OCI-LY1 (cell line): ENCODE data around the gene EVPL.

Experiments used
- H2AFZ ChIP-seq: fragments of 200-600 bp; sonication (generic), shearing (Covaris generic); 2 replicates; pipeline ENCODE4 v1.6.0; 2014; ENCODE audit warnings: antibody characterized with exemption, mild to moderate bottlenecking, low read length
- H3F3A ChIP-seq: fragments of 200-600 bp; sonication (generic), shearing (Covaris generic); 2 replicates; pipeline ENCODE4 v1.6.0; 2014; ENCODE audit warnings: mild to moderate bottlenecking, antibody characterized with exemption, low read length, moderate library complexity; ENCODE audit not compliant: insufficient read depth
- H3K27ac ChIP-seq: fragments of 200-600 bp; sonication (generic); 2 replicates; pipeline ENCODE4 v1.5.1; 2014; ENCODE audit warnings: low read length, mixed run types, mild to moderate bottlenecking, low read depth; ENCODE audit not compliant: poor library complexity, severe bottlenecking
- H3K27me3 ChIP-seq: fragments of 200-600 bp; sonication (generic); 2 replicates; pipeline ENCODE4 v1.6.0; 2014; ENCODE audit warnings: antibody characterized with exemption, mild to moderate bottlenecking, low read length, moderate library complexity; ENCODE audit not compliant: insufficient read depth
- H3K36me3 ChIP-seq: fragments of 200-600 bp; sonication (generic); 2 replicates; pipeline ENCODE4 v1.6.1; 2014; ENCODE audit warnings: mild to moderate bottlenecking, antibody characterized with exemption, low read length, moderate library complexity, mixed read lengths; ENCODE audit not compliant: insufficient read depth
- H3K4me1 ChIP-seq: fragments of 200-600 bp; sonication (generic); 2 replicates; pipeline ENCODE4 v1.5.1; 2014; ENCODE audit warnings: mild to moderate bottlenecking, low read length, moderate library complexity; ENCODE audit not compliant: insufficient read depth, severe bottlenecking
- H3K4me2 ChIP-seq: fragments of 200-600 bp; sonication (generic), shearing (Covaris generic); 2 replicates; pipeline ENCODE4 v1.6.1; 2014; ENCODE audit warnings: low read length
- H3K4me3 ChIP-seq: fragments of 200-600 bp; sonication (generic); 2 replicates; pipeline ENCODE4 v1.5.1; 2014; ENCODE audit warnings: low read length, low read depth, mild to moderate bottlenecking, mixed read lengths; ENCODE audit not compliant: poor library complexity, severe bottlenecking
- H3K79me2 ChIP-seq: fragments of 200-600 bp; shearing (Covaris generic); 2 replicates; pipeline ENCODE4 v1.6.1; 2016; ENCODE audit warnings: mixed run types, low read length, mixed read lengths; ENCODE audit not compliant: insufficient read depth
- H3K9ac ChIP-seq: fragments of 200-600 bp; sonication (generic), shearing (Covaris generic); 2 replicates; pipeline ENCODE4 v1.6.1; 2014; ENCODE audit warnings: mild to moderate bottlenecking, low read length, mixed read lengths
- H3K9me2 ChIP-seq: fragments of 200-600 bp; sonication (generic), shearing (Covaris generic); 2 replicates; pipeline ENCODE4 v1.6.1; 2014; ENCODE audit warnings: low read depth, mild to moderate bottlenecking, low read length, mixed read lengths
- H3K9me3 ChIP-seq: fragments of 200-600 bp; shearing (Covaris generic); 2 replicates; pipeline ENCODE4 v1.6.1; 2014; ENCODE audit warnings: low read length, mixed read lengths
- H4K20me1 ChIP-seq: fragments of 200-600 bp; sonication (generic), shearing (Covaris generic); 2 replicates; pipeline ENCODE4 v1.6.0; 2016; ENCODE audit warnings: mild to moderate bottlenecking, low read length; ENCODE audit not compliant: insufficient read depth
- EZH2 ChIP-seq: fragments of 200-600 bp; sonication (generic), shearing (Covaris generic); IDR thresholded peaks from 2 replicates; pipeline ENCODE4 v1.8.0; 2017; ENCODE audit warnings: borderline replicate concordance, mixed run types, mild to moderate bottlenecking, antibody characterized with exemption, low read length, moderate library complexity, mixed read lengths
- TF ChIP-seq, protein P1 (sequence below): fragments of 200-600 bp; sonication (generic), shearing (Covaris generic); IDR thresholded peaks from 2 replicates; pipeline ENCODE4 v1.5.1; 2017; ENCODE audit warnings: mild to moderate bottlenecking, antibody characterized with exemption, low read length, moderate library complexity, mixed read lengths

The EVPL gene

GRCh38 chr17:76011951-76012350 lies 15.2 kb downstream of the EVPL start:
- H4K20me1 ChIP-seq, result no peaks in the 10 kb centered on the region
- H3K9ac ChIP-seq, result no peak overlapping the region
- H3F3A ChIP-seq, result no peaks in the 10 kb centered on the region
- no peaks in the 10 kb centered on the region for H3K9me3 ChIP-seq
- no peak overlapping the region for H3K4me3 ChIP-seq
- no peak overlapping the region for H3K27ac ChIP-seq
- TF ChIP-seq, protein P1, sequence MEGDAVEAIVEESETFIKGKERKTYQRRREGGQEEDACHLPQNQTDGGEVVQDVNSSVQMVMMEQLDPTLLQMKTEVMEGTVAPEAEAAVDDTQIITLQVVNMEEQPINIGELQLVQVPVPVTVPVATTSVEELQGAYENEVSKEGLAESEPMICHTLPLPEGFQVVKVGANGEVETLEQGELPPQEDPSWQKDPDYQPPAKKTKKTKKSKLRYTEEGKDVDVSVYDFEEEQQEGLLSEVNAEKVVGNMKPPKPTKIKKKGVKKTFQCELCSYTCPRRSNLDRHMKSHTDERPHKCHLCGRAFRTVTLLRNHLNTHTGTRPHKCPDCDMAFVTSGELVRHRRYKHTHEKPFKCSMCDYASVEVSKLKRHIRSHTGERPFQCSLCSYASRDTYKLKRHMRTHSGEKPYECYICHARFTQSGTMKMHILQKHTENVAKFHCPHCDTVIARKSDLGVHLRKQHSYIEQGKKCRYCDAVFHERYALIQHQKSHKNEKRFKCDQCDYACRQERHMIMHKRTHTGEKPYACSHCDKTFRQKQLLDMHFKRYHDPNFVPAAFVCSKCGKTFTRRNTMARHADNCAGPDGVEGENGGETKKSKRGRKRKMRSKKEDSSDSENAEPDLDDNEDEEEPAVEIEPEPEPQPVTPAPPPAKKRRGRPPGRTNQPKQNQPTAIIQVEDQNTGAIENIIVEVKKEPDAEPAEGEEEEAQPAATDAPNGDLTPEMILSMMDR, result no peak
- TF ChIP-seq EZH2, result no peak
- no peaks in the 10 kb centered on the region for H3K4me1 ChIP-seq
- H3K27me3 ChIP-seq, result peaks cover 8% of the 10 kb centered on the region; the same call in 1 of the 2 replicates
- H3K36me3 ChIP-seq, result no peaks in the 10 kb centered on the region
- no peaks in the 10 kb centered on the region for H3K9me2 ChIP-seq
- no peak overlapping the region for H3K4me2 ChIP-seq
- no peak overlapping the region for H2AFZ ChIP-seq
- H3K79me2 ChIP-seq, result no peaks in the 10 kb centered on the region

DNA sequence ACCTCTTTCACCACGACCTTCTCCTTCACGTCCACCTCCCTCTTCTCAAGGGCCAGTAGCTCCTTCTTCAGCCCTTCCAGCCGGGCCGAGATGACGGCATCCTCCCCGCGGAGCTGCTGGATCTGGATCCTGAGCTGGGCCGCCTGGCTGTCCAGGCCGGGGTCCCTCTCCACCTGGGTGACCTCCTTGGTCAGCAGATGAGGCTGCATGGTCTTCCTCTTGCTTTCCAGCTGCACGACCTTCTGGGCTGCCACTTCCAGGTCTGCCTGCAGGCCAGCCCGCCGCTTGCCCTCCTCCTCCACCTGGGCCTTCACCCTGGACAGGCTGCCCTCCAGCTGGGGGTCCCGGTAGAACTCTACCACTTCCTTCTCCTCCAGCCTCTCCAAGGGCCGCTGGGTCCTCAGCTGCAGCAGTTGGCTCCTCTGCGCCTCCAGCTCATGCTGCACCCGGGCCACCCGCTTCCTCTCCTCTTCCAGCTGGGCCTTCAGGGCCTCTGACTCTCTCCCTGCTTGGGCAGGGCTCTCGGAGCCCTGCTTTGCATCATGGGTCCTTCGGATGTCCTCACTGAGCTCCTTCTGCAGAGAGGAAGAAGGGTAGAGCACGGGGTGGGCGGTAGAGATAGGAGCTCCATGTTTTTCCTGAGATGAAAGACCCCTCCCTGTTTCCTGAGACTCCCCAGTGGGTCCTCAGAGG lies 17.0 kb downstream of the EVPL start:
- no peak overlapping the region for H3K4me2 ChIP-seq
- H4K20me1 ChIP-seq, result no peaks in the 10 kb centered on the region
- no peaks in the 10 kb centered on the region for H3K4me1 ChIP-seq
- no peaks in the 10 kb centered on the region for H3K36me3 ChIP-seq
- H3K4me3 ChIP-seq, result no peak overlapping the region
- no peaks in the 10 kb centered on the region for H3F3A ChIP-seq
- no peaks in the 10 kb centered on the region for H3K9me3 ChIP-seq
- peaks cover 8% of the 10 kb centered on the region; the same call in 1 of the 2 replicates for H3K27me3 ChIP-seq
- H2AFZ ChIP-seq, result no peak overlapping the region
- no peak overlapping the region for H3K27ac ChIP-seq
- H3K9me2 ChIP-seq, result no peaks in the 10 kb centered on the region
- H3K79me2 ChIP-seq, result no peaks in the 10 kb centered on the region
- no peak for TF ChIP-seq EZH2
- TF ChIP-seq, protein P1, result no peak
- H3K9ac ChIP-seq, result no peak overlapping the region

DNA sequence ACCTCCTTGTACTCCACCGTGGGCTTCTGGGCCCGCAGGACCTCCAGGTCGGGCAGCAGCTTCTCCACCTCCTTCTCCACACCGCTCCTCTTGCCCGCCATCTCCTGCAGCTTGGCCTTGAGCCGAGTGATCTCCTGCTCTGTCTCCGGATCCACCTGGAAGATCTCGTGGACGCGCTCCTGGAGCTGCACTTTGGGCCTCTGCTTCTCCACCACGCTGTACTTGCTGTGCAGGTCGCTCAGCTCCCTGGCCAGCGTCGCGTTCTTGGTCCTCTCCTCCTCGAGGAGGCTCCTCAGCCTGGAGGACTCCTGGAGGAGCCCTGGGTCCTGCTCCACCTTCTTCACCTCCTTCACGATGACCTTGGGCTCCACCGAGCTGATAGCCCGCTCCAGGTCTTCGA lies 17.7 kb downstream of the EVPL start:
- H3K36me3 ChIP-seq, result no peaks in the 10 kb centered on the region

More for the DNA sequence above, 17.7 kb downstream of the EVPL start:
- Histone ChIP-seq H3K27ac (no peak overlapping the region), H3F3A (no peaks in the 10 kb centered on the region), H3K4me1 (no peaks in the 10 kb centered on the region), H3K79me2 (no peaks in the 10 kb centered on the region), H3K9me2 (no peaks in the 10 kb centered on the region), H3K4me2 (no peak overlapping the region), H3K4me3 (no peak overlapping the region), H3K9ac (no peak overlapping the region), H4K20me1 (no peaks in the 10 kb centered on the region), H3K27me3 (peaks cover 8% of the 10 kb centered on the region; the same call in 1 of the 2 replicates), H2AFZ (no peak overlapping the region), H3K9me3 (no peaks in the 10 kb centered on the region)
- TF ChIP-seq, protein P1, result no peak
- TF ChIP-seq EZH2, result no peak
